Left cardiac atrium (tissue), 4 donors: ENCODE results near the gene ETFBKMT. TPM values are rescaled to one million over a fixed set of nuclear protein-coding genes. Genes with fewer than 3 reads are reported as not detected.

Source experiments
- ATAC-seq, 2 donors: fragments of 200-7000 bp; cut with Tn5 transposase; one replicate each; pipeline ENCODE4 v1.9.1; 2020; ENCODE audit warnings: mild to moderate bottlenecking in 2 of 2, moderate library complexity in 2 of 2
- DNase-seq: peaks from one replicate; pipeline ENCODE4 v3.0.0-alpha.2; 2020
- intact Hi-C, 2 donors: fragments of 100-400 bp; cut with DNase I; formaldehyde crosslinking; loops; one replicate each; pipeline versions ENCODE4 v1.14.1 to v1.15.1; 2022 to 2023
- long read RNA-seq: library from polyadenylated mRNA; unstranded; transcript quantifications from one replicate; pipeline ENCODE4 v2.0.0, GENCODE V29; 2021
- total RNA-seq, 2 donors: library from RNA; stranded (reverse); fragmentation: NEBNext Ultra II Directional; extraction: Animal tissue kit (Norgen Biotek cat#: 25700); gene quantifications; one replicate each; pipeline ENCODE4 v1.2.1, GENCODE V29; 2021
- donor health status: DM: no; HTN: yes; CAD: no.
- donor health status: DM: no; HTN: yes; CAD: no; lungs with severe emphysema.
- donor health status: DM: yes; HTN: yes; CAD: no.
- donor health status: Dilated cardiomyopathy.

The ETFBKMT gene
- 1 to 10 TPM; 4.6 to 5.4 TPM for total RNA-seq
- long read RNA-seq, full-length matches to known transcripts, result 4 of 4 reads
- long read RNA-seq, partial matches to known transcripts, result 0 of 4 reads
- long read RNA-seq, other reads (novel, unspliced or antisense), result 0 of 4 reads

- peak; percentile 95 to 97 for ATAC-seq
- intact Hi-C loops, result loop anchor here (10.0 kb wide), 2 partner anchors 655 to 1015 kb away; partner anchors contain the start of gene DNM1L (in 1 of the 2)
Observed at GRCh38 chr12:31659087-31659942, at the start of gene ETFBKMT. TSS of gene ETFBKMT (plus strand) at chr12:31659688. CDS start at chr12:31661954, 2,266 bp downstream.

GRCh38 chr12:31612819-31613218 lies 46.7 kb upstream of the ETFBKMT start:
- DNase-seq (no peak), ATAC-seq (no peak)
- intact Hi-C loops, result no loop called here

More at GRCh38 chr12:31659087-31659942, at the start of gene ETFBKMT:
- DNase-seq, result peak; percentile 87

GRCh38 chr12:31618228-31619025 lies 41.1 kb upstream of the ETFBKMT start:
- no peak for DNase-seq
- intact Hi-C loops, result no loop called here
- ATAC-seq, result peak in 1 of 2 donors; percentile 30

GRCh38 chr12:31620311-31620710 lies 39.2 kb upstream of the ETFBKMT start:
- no peak for DNase-seq
- no peak for ATAC-seq
- intact Hi-C loops, result no loop called here

- intact Hi-C loops, result no loop called here
- DNase-seq (no peak), ATAC-seq (no peak)
Observed at GRCh38 chr12:31622038-31622437, 37.5 kb upstream of the ETFBKMT start.

- intact Hi-C loops, result no loop called here
- ATAC-seq (no peak), DNase-seq (no peak)
Observed at GRCh38 chr12:31626270-31626995, 33.1 kb upstream of the ETFBKMT start.

- ATAC-seq (no peak), DNase-seq (no peak)
- intact Hi-C loops, result no loop called here
Observed at GRCh38 chr12:31627456-31628054, 31.9 kb upstream of the ETFBKMT start.

- peak; percentile 90 to 96 for ATAC-seq
- DNase-seq, result peak; percentile 60
- intact Hi-C loops, result loop anchor here in 1 of 2 donors (5.0 kb wide), 1 partner anchor 38 kb away; the partner anchor contains the start of gene DENND5B
Observed at GRCh38 chr12:31629756-31630732, 29.4 kb upstream of the ETFBKMT start.

GRCh38 chr12:31631023-31631724 lies 28.3 kb upstream of the ETFBKMT start:
- ATAC-seq (no peak), DNase-seq (no peak)
- intact Hi-C loops, result loop anchor here in 1 of 2 donors (5.0 kb wide), 1 partner anchor 39 kb away; the partner anchor contains the start of gene DENND5B

- ATAC-seq, result no peak
- DNase-seq, result no peak
- intact Hi-C loops, result loop anchor here in 1 of 2 donors (5.0 kb wide), 1 partner anchor 40 kb away; the partner anchor contains the start of gene DENND5B
Observed at GRCh38 chr12:31631809-31632208, 27.7 kb upstream of the ETFBKMT start.

- ATAC-seq, result no peak
- DNase-seq, result no peak
- intact Hi-C loops, result loop anchor here in 1 of 2 donors (5.0 kb wide), 1 partner anchor 41 kb away; the partner anchor contains the start of gene DENND5B
Observed at GRCh38 chr12:31633464-31633863, 26.0 kb upstream of the ETFBKMT start.

GRCh38 chr12:31634620-31635019 lies 24.9 kb upstream of the ETFBKMT start:
- ATAC-seq (no peak), DNase-seq (no peak)
- intact Hi-C loops, result loop anchor here in 1 of 2 donors (5.0 kb wide), 1 partner anchor 42 kb away; the partner anchor contains the start of gene DENND5B

GRCh38 chr12:31641509-31642090 lies 17.9 kb upstream of the ETFBKMT start:
- ATAC-seq, result no peak
- no peak for DNase-seq
- intact Hi-C loops, result no loop called here

- DNase-seq, result no peak
- no peak for ATAC-seq
- intact Hi-C loops, result no loop called here
Observed at GRCh38 chr12:31644536-31644935, 15.0 kb upstream of the ETFBKMT start.

GRCh38 chr12:31645924-31646323 lies 13.6 kb upstream of the ETFBKMT start:
- intact Hi-C loops, result no loop called here
- peak in 1 of 2 donors; percentile 22 for ATAC-seq
- no peak for DNase-seq

GRCh38 chr12:31647086-31647491 lies 12.4 kb upstream of the ETFBKMT start:
- no peak for DNase-seq
- intact Hi-C loops, result no loop called here
- ATAC-seq, result peak in 1 of 2 donors; percentile 38
